ENCODE results near the gene RAB39A. TPM values are rescaled to one million over a fixed set of nuclear protein-coding genes. Genes with fewer than 3 reads are reported as not detected.
"Not testable (repeated sequence)": the region's sequence is repeated elsewhere in the genome, so short reads cannot be mapped to it uniquely, and the experiment has no call there.

Gene RAB39A
- total RNA-seq, 4 donors from 2014 or later, result 0.68 TPM; not detected in 3

- TF ChIP-seq CTCF (IDR thresholded peaks at IDR 0.05) (no peak), POLR2AphosphoS5 (IDR thresholded peaks at IDR 0.05) (no peak), POLR2A (IDR thresholded peaks at IDR 0.05) (no peak), EP300 (IDR thresholded peaks at IDR 0.05; ENCODE audit: low read depth) (no peak)
- H3K36me3 ChIP-seq, result no peaks in the 10 kb centered on the region
- 75 to 83% methylated on average over 5 to 7 of the region's 7 CpGs for WGBS, 2 donors (ENCODE audit: low coverage in 1 of 2)
- intact Hi-C loops (cut with DNase I; ENCODE audit: low total_unique reads) (no loop called here), in situ Hi-C loops (cut with MboI; ENCODE audit: low pct_ligation_motif_present in 1 of 4, low pct_unique_long_range_greater_than_20kb in 1 of 4, low sequenced_read_pairs in 3 of 4) (no loop called here)
- H3K27ac ChIP-seq, result no peak overlapping the region
- no peak overlapping the region for H3K4me3 ChIP-seq
- peaks cover 8 to 19% (median 10%) of the 10 kb centered on the region in 4 donors for H3K4me1 ChIP-seq
- H3K9me3 ChIP-seq, result no peaks in the 10 kb centered on the region
- peaks cover 33% of the 10 kb centered on the region for H3K27me3 ChIP-seq
- DNase-seq, result no peak
These were observed 3.0 kb downstream of the RAB39A start for GRCh38 chr11:107931206-107931605.

- in situ Hi-C loops (cut with MboI; ENCODE audit: low pct_ligation_motif_present in 1 of 4, low pct_unique_long_range_greater_than_20kb in 1 of 4, low sequenced_read_pairs in 3 of 4), result no loop called here
These were observed 19.7 kb downstream of the RAB39A start for GRCh38 chr11:107947904-107948303.

GRCh38 chr11:107948328-107948727 lies 20.1 kb downstream of the RAB39A start:
- WGBS, 2 donors (ENCODE audit: low coverage in 1 of 2), result 89% methylated on average over 12 of the region's 12 CpGs; no CpG with 5 or more reads in 1 of the 2 donors
- H3K9me3 ChIP-seq; H3K27ac ChIP-seq; in situ Hi-C loops (cut with MboI; ENCODE audit: low pct_ligation_motif_present in 1 of 4, low pct_unique_long_range_greater_than_20kb in 1 of 4, low sequenced_read_pairs in 3 of 4); intact Hi-C loops (cut with DNase I; ENCODE audit: low total_unique reads); H3K36me3 ChIP-seq; H3K4me1 ChIP-seq; DNase-seq; H3K27me3 ChIP-seq; H3K4me3 ChIP-seq: not testable (repeated sequence)

More at GRCh38 chr11:107947904-107948303, 19.7 kb downstream of the RAB39A start:
- H3K36me3 ChIP-seq, result no peaks in the 10 kb centered on the region
- H3K4me3 ChIP-seq, result no peak overlapping the region
- no peaks in the 10 kb centered on the region for H3K4me1 ChIP-seq
- 63 to 74% methylated on average over 2 to 4 of the region's 4 CpGs for WGBS, 2 donors (ENCODE audit: low coverage in 1 of 2)
- no peaks in the 10 kb centered on the region for H3K27me3 ChIP-seq
- intact Hi-C loops (cut with DNase I; ENCODE audit: low total_unique reads), result no loop called here
- no peak overlapping the region for H3K27ac ChIP-seq
- no peaks in the 10 kb centered on the region for H3K9me3 ChIP-seq
- DNase-seq, result no peak
- TF ChIP-seq CTCF (IDR thresholded peaks at IDR 0.05) (no peak), POLR2A (IDR thresholded peaks at IDR 0.05) (no peak), POLR2AphosphoS5 (IDR thresholded peaks at IDR 0.05) (no peak), EP300 (IDR thresholded peaks at IDR 0.05; ENCODE audit: low read depth) (no peak)

- H3K4me3 ChIP-seq, result no peak overlapping the region
- no peaks in the 10 kb centered on the region for H3K4me1 ChIP-seq
- in situ Hi-C loops (cut with MboI; ENCODE audit: low pct_ligation_motif_present in 1 of 4, low pct_unique_long_range_greater_than_20kb in 1 of 4, low sequenced_read_pairs in 3 of 4) (no loop called here), intact Hi-C loops (cut with DNase I; ENCODE audit: low total_unique reads) (no loop called here)
- DNase-seq, result no peak
- H3K27ac ChIP-seq, result no peak overlapping the region
- H3K9me3 ChIP-seq, result no peaks in the 10 kb centered on the region
- TF ChIP-seq EP300 (IDR thresholded peaks at IDR 0.05; ENCODE audit: low read depth) (no peak), POLR2A (IDR thresholded peaks at IDR 0.05) (no peak), POLR2AphosphoS5 (IDR thresholded peaks at IDR 0.05) (no peak), CTCF (IDR thresholded peaks at IDR 0.05) (no peak)
- no peaks in the 10 kb centered on the region for H3K36me3 ChIP-seq
- H3K27me3 ChIP-seq, result no peaks in the 10 kb centered on the region
These were observed 22.9 kb downstream of the RAB39A start for GRCh38 chr11:107951155-107951554.

GRCh38 chr11:107953446-107953845 lies 25.2 kb downstream of the RAB39A start:
- Histone ChIP-seq H3K27me3 (no peaks in the 10 kb centered on the region), H3K27ac (no peak overlapping the region), H3K4me1 (peaks cover 0 to 6% (median 2%) of the 10 kb centered on the region in 4 donors), H3K36me3 (no peaks in the 10 kb centered on the region), H3K9me3 (no peaks in the 10 kb centered on the region), H3K4me3 (no peak overlapping the region)
- 63% methylated on average over 3 of the region's 3 CpGs; no CpG with 5 or more reads in 1 of the 2 donors for WGBS, 2 donors (ENCODE audit: low coverage in 1 of 2)
- in situ Hi-C loops (cut with MboI; ENCODE audit: low pct_ligation_motif_present in 1 of 4, low pct_unique_long_range_greater_than_20kb in 1 of 4, low sequenced_read_pairs in 3 of 4) (no loop called here), intact Hi-C loops (cut with DNase I; ENCODE audit: low total_unique reads) (no loop called here)
- no peak for DNase-seq
- no peak for TF ChIP-seq EP300 (IDR thresholded peaks at IDR 0.05; ENCODE audit: low read depth)
- no peak for TF ChIP-seq POLR2AphosphoS5 (IDR thresholded peaks at IDR 0.05)
- TF ChIP-seq POLR2A (IDR thresholded peaks at IDR 0.05), result no peak
- no peak for TF ChIP-seq CTCF (IDR thresholded peaks at IDR 0.05)

Measured in transverse colon (tissue), 4 donors.